Measurements from ENCODE around the gene ENDOU. TPM values are rescaled to one million over a fixed set of nuclear protein-coding genes. Genes with fewer than 3 reads are reported as not detected.
A peak's percentile ranks its signal among the peaks of the same experiment; 100 is the strongest.

Gene ENDOU
- total and polyA plus RNA-seq, 4 donors: 0.07 to 0.45 (median 0.31) TPM; not detected in 1

DNA sequence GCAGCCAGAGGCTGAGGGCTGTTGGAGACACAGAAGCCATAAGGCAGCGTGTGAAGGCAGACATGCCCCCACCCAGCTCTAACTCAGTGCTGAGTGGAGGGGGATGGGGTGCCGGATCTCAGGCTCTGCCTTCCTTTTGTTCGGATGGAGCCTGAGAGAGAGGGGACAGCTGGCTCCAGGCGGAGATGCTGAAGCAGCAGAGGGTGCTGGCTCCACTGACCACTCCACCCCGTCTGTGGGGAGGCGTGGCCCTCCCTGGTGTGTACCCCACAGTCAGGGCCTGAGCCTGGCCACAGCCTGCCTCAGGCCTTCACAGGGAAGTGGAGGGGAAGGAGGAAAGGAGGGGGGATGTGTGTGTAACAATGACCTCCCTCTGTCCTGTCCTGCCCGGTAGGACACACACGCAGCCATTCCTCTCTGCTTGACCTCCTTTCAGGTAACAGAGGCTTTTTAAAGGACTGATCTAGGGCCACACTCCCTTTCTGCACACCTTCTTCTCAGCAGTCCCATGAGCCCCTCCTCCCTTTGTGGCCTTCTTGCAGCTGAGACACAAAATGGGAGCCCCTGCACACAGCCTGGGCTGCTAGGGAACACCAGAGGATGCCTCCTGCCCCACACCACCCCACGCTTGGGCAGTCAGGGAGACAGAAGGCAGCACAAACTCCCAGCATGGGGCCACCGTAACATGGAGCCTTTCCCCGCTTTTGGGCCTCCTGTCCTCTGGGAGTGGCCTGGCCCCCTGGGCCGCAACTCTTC is 9.6 kb upstream of the ENDOU start:
- TF ChIP-seq, protein P1, sequence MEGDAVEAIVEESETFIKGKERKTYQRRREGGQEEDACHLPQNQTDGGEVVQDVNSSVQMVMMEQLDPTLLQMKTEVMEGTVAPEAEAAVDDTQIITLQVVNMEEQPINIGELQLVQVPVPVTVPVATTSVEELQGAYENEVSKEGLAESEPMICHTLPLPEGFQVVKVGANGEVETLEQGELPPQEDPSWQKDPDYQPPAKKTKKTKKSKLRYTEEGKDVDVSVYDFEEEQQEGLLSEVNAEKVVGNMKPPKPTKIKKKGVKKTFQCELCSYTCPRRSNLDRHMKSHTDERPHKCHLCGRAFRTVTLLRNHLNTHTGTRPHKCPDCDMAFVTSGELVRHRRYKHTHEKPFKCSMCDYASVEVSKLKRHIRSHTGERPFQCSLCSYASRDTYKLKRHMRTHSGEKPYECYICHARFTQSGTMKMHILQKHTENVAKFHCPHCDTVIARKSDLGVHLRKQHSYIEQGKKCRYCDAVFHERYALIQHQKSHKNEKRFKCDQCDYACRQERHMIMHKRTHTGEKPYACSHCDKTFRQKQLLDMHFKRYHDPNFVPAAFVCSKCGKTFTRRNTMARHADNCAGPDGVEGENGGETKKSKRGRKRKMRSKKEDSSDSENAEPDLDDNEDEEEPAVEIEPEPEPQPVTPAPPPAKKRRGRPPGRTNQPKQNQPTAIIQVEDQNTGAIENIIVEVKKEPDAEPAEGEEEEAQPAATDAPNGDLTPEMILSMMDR (IDR thresholded peaks at IDR 0.05; ENCODE audit: control extremely low read depth, extremely low read depth): no peak
- ATAC-seq (ENCODE audit: insufficient read depth, low FRiP score): no peak
- H3K4me1 ChIP-seq (ENCODE audit: control insufficient read depth in 5 of 5, insufficient read depth in 5 of 5, low read length in 5 of 5): peaks cover 9 to 42% (median 31%) of the 10 kb centered on the region in 5 donors
- no peaks in the 10 kb centered on the region for H3K9me3 ChIP-seq (ENCODE audit: control insufficient read depth in 4 of 4, insufficient read depth in 3 of 4, low read length in 3 of 4)
- H3K27me3 ChIP-seq (ENCODE audit: control insufficient read depth in 3 of 3, insufficient read depth in 3 of 3, low read length in 2 of 3): no peaks in the 10 kb centered on the region
- DNase-seq: peak; percentile 79 to 87 (median 83)
- 73 to 81% methylated on average over 12 of the region's 12 CpGs for WGBS, 2 donors
- H3K36me3 ChIP-seq (ENCODE audit: control insufficient read depth in 4 of 4, insufficient read depth in 4 of 4, low read length in 4 of 4): no peaks in the 10 kb centered on the region
- peak overlapping the region in 1 of 2 donors; percentile 33 for H3K27ac ChIP-seq (ENCODE audit: low read depth in 1 of 2, low read length in 1 of 2)
- no peak overlapping the region for H3K4me3 ChIP-seq
- no peak overlapping the region for H3K9ac ChIP-seq (ENCODE audit: insufficient read depth in 1 of 2, low read length in 2 of 2)

DNA sequence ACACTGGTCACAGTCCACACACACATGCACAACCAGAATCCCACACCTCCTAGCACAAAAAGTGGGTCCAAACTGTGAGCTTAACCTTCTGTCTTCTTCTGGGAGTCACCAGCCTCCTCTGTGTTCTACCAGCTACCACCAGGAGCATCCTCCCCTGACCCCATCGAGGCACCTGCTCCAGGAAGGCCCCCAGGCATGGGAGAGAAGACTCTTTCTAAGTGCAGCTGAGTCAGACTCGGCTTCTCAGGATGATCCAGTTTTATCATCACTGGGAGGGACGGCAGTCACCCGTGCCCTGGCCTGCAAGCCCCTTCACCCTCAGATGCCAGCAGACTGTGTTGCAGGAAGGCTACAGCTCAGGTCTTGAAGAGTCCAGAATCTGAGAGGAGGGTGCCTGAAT is 7.9 kb upstream of the ENDOU start:
- H3K4me3 ChIP-seq: no peak overlapping the region
- no peak overlapping the region for H3K9ac ChIP-seq (ENCODE audit: insufficient read depth in 1 of 2, low read length in 2 of 2)
- H3K27ac ChIP-seq (ENCODE audit: low read depth in 1 of 2, low read length in 1 of 2): no peak overlapping the region
- no peaks in the 10 kb centered on the region for H3K9me3 ChIP-seq (ENCODE audit: control insufficient read depth in 4 of 4, insufficient read depth in 3 of 4, low read length in 3 of 4)
- H3K4me1 ChIP-seq (ENCODE audit: control insufficient read depth in 5 of 5, insufficient read depth in 5 of 5, low read length in 5 of 5): peaks cover 9 to 48% (median 28%) of the 10 kb centered on the region in 5 donors
- H3K27me3 ChIP-seq (ENCODE audit: control insufficient read depth in 3 of 3, insufficient read depth in 3 of 3, low read length in 2 of 3): no peaks in the 10 kb centered on the region
- no peaks in the 10 kb centered on the region for H3K36me3 ChIP-seq (ENCODE audit: control insufficient read depth in 4 of 4, insufficient read depth in 4 of 4, low read length in 4 of 4)
- TF ChIP-seq, protein P1 (IDR thresholded peaks at IDR 0.05; ENCODE audit: control extremely low read depth, extremely low read depth): no peak
- 89 to 94% methylated on average over 4 of the region's 4 CpGs for WGBS, 2 donors
- DNase-seq: no peak
- ATAC-seq (ENCODE audit: insufficient read depth, low FRiP score): no peak

DNA sequence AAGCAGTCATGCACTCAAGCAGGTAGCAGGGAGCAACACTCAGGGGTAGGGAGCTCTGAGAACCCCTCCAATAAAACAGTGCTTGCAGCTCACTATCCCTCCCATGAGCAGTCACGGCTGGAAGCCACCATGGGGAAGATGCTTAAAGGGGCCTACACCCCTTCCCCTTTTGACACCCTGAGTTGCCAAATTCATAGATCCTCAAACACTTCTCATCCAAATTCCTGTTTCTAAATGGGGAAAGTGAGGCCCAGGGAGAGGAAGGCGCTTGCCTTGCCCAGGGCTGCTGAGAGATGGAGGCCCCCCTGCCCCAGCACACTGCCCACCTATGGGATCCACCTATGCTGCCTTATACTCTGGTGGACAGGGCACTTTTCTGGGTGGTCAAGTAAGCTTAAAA is 7.2 kb upstream of the ENDOU start:
- Histone ChIP-seq H3K27ac (ENCODE audit: low read depth in 1 of 2, low read length in 1 of 2) (no peak overlapping the region), H3K27me3 (ENCODE audit: control insufficient read depth in 3 of 3, insufficient read depth in 3 of 3, low read length in 2 of 3) (no peaks in the 10 kb centered on the region), H3K36me3 (ENCODE audit: control insufficient read depth in 4 of 4, insufficient read depth in 4 of 4, low read length in 4 of 4) (no peaks in the 10 kb centered on the region), H3K4me3 (no peak overlapping the region), H3K9ac (ENCODE audit: insufficient read depth in 1 of 2, low read length in 2 of 2) (no peak overlapping the region), H3K4me1 (ENCODE audit: control insufficient read depth in 5 of 5, insufficient read depth in 5 of 5, low read length in 5 of 5) (peaks cover 9 to 46% (median 28%) of the 10 kb centered on the region in 5 donors), H3K9me3 (ENCODE audit: control insufficient read depth in 4 of 4, insufficient read depth in 3 of 4, low read length in 3 of 4) (no peaks in the 10 kb centered on the region)
- TF ChIP-seq, protein P1 (IDR thresholded peaks at IDR 0.05; ENCODE audit: control extremely low read depth, extremely low read depth): no peak
- ATAC-seq (ENCODE audit: insufficient read depth, low FRiP score) (no peak), DNase-seq (no peak)
- 46 to 67% methylated on average over 2 of the region's 2 CpGs for WGBS, 2 donors

All from lung (tissue), 12 donors.